Right atrium auricular region (tissue), 2 donors: Measurements from ENCODE around the gene ASTL. TPM values are rescaled to one million over a fixed set of nuclear protein-coding genes. Genes with fewer than 3 reads are reported as not detected.

Experiments
- DNase-seq: peaks from one replicate; pipeline ENCODE4 v3.0.0-alpha.2; 2019; ENCODE audit warnings: low spot score
- H3K27ac ChIP-seq, 2 donors: fragments of 200-600 bp; sonication (generic); 1 replicate in 1 of 2; 2 replicates in 1 of 2; pipeline ENCODE4 v1.5.1; 2016 to 2019
- H3K27me3 ChIP-seq, 2 donors: fragments of 200-600 bp; sonication (generic); one replicate each; pipeline versions ENCODE4 v1.5.1 to v1.6.0; 2017 to 2019
- H3K36me3 ChIP-seq: fragments of 200-600 bp; sonication (generic); one replicate; pipeline ENCODE4 v1.5.1; 2016
- H3K4me1 ChIP-seq, 2 donors: fragments of 200-600 bp; sonication (generic); one replicate each; pipeline versions ENCODE4 v1.5.1 to v1.6.0; 2017 to 2019
- H3K4me3 ChIP-seq, 2 donors: fragments of 200-600 bp; sonication (generic); 1 replicate in 1 of 2; 2 replicates in 1 of 2; pipeline ENCODE4 v1.5.1; 2017 to 2019; ENCODE audit warnings: mild to moderate bottlenecking in 1 of 2, moderate library complexity in 1 of 2
- H3K9me3 ChIP-seq, 2 donors: fragments of 200-600 bp; sonication (generic); one replicate each; pipeline ENCODE4 v1.5.1; 2019
- total RNA-seq, 2 donors: library from RNA; depleted of rRNA; stranded (reverse); fragments of >200 nt; gene quantifications; one replicate each; pipeline ENCODE4 v1.1.0, GENCODE V29; 2016
- TF ChIP-seq, protein P1 (sequence below), 2 donors: fragments of 200-600 bp; sonication (generic); IDR thresholded peaks; one replicate each; pipeline ENCODE4 v1.5.1; 2019; ENCODE audit warnings: antibody characterized with exemption in 2 of 2

The ASTL gene
- total RNA-seq, 2 donors from 2014 or later: not detected

GRCh38 chr2:96136129-96136720, 2.1 kb downstream of the ASTL start:
- Histone ChIP-seq H3K4me1 (peaks cover 0 to 3% of the 10 kb centered on the region in 2 donors), H3K27me3 (no peaks in the 10 kb centered on the region), H3K36me3 (no peaks in the 10 kb centered on the region), H3K9me3 (no peaks in the 10 kb centered on the region), H3K27ac (no peak overlapping the region), H3K4me3 (no peak overlapping the region)
- TF ChIP-seq, protein P1, sequence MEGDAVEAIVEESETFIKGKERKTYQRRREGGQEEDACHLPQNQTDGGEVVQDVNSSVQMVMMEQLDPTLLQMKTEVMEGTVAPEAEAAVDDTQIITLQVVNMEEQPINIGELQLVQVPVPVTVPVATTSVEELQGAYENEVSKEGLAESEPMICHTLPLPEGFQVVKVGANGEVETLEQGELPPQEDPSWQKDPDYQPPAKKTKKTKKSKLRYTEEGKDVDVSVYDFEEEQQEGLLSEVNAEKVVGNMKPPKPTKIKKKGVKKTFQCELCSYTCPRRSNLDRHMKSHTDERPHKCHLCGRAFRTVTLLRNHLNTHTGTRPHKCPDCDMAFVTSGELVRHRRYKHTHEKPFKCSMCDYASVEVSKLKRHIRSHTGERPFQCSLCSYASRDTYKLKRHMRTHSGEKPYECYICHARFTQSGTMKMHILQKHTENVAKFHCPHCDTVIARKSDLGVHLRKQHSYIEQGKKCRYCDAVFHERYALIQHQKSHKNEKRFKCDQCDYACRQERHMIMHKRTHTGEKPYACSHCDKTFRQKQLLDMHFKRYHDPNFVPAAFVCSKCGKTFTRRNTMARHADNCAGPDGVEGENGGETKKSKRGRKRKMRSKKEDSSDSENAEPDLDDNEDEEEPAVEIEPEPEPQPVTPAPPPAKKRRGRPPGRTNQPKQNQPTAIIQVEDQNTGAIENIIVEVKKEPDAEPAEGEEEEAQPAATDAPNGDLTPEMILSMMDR (IDR thresholded peaks at IDR 0.05): no peak
- no peak for DNase-seq

DNA sequence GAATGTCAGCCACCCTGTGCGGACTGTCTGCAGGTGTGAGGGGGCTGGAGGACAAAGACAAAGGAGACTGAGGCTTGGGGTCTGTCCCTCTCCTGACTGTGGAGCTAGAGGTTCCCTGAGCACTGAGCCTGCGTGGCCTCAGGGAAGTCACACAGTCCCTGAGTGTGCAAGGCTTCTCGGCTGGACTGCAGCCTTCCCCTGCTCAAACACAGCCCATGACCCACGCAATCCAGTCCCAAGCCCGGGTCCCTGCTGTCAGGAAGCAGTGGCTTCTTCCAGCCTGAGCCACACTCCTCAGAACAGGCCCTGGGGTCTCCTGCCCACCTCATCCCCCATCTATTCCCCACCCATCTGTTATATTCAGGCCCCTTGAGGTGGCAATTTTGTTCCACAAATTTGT, 2.7 kb downstream of the ASTL start:
- TF ChIP-seq, protein P1 (IDR thresholded peaks at IDR 0.05): no peak
- H3K27me3 ChIP-seq: no peaks in the 10 kb centered on the region
- no peaks in the 10 kb centered on the region for H3K9me3 ChIP-seq
- H3K27ac ChIP-seq: no peak overlapping the region
- DNase-seq: no peak
- peaks cover 0 to 3% of the 10 kb centered on the region in 2 donors for H3K4me1 ChIP-seq
- no peak overlapping the region for H3K4me3 ChIP-seq
- no peaks in the 10 kb centered on the region for H3K36me3 ChIP-seq

- Histone ChIP-seq H3K9me3 (no peaks in the 10 kb centered on the region), H3K36me3 (no peaks in the 10 kb centered on the region), H3K27ac (no peak overlapping the region), H3K4me3 (no peak overlapping the region), H3K4me1 (peaks cover 0 to 3% of the 10 kb centered on the region in 2 donors), H3K27me3 (no peaks in the 10 kb centered on the region)
- DNase-seq: no peak
- TF ChIP-seq, protein P1 (IDR thresholded peaks at IDR 0.05): no peak
These were observed 3.1 kb downstream of the ASTL start for GRCh38 chr2:96135171-96135570.

DNA sequence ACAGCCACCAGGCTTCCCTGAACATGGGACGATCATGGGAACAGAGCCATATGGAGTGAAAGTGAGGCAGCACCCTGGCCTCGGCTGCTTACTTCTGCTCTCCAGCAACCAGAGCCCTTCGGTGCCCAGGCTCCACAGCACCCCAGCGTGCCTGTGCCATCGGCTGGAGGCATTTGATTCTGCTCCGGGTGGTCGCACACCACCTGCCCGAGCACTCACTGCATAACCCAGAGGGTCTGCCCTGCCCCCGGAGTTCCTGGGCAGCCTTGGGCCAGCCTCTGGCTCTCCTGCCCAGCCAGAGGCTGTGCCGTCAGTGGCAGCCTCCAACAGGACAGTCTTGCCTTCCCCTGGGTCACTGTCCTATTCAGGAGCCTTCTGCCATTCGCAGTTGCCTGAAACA, 3.9 kb downstream of the ASTL start:
- H3K36me3 ChIP-seq: no peaks in the 10 kb centered on the region
- no peak for DNase-seq
- H3K27me3 ChIP-seq: no peaks in the 10 kb centered on the region
- H3K4me1 ChIP-seq: peaks cover 0 to 3% of the 10 kb centered on the region in 2 donors
- no peak overlapping the region for H3K27ac ChIP-seq
- TF ChIP-seq, protein P1 (IDR thresholded peaks at IDR 0.05): no peak
- no peaks in the 10 kb centered on the region for H3K9me3 ChIP-seq
- H3K4me3 ChIP-seq: no peak overlapping the region

- no peak for DNase-seq
- H3K9me3 ChIP-seq: no peaks in the 10 kb centered on the region
- no peak overlapping the region for H3K4me3 ChIP-seq
- H3K4me1 ChIP-seq: no peaks in the 10 kb centered on the region
- no peaks in the 10 kb centered on the region for H3K27me3 ChIP-seq
- TF ChIP-seq, protein P1 (IDR thresholded peaks at IDR 0.05): no peak
- H3K27ac ChIP-seq: no peak overlapping the region
- H3K36me3 ChIP-seq: no peaks in the 10 kb centered on the region
These were observed 6.2 kb downstream of the ASTL start for GRCh38 chr2:96131813-96132745.
